ENCODE results near the gene FSTL4. TPM values are rescaled to one million over a fixed set of nuclear protein-coding genes. Genes with fewer than 3 reads are reported as not detected.

The FSTL4 gene
- total and polyA plus RNA-seq, 2 experiments from 2014 or later = 1.4 to 2.8 TPM

DNA sequence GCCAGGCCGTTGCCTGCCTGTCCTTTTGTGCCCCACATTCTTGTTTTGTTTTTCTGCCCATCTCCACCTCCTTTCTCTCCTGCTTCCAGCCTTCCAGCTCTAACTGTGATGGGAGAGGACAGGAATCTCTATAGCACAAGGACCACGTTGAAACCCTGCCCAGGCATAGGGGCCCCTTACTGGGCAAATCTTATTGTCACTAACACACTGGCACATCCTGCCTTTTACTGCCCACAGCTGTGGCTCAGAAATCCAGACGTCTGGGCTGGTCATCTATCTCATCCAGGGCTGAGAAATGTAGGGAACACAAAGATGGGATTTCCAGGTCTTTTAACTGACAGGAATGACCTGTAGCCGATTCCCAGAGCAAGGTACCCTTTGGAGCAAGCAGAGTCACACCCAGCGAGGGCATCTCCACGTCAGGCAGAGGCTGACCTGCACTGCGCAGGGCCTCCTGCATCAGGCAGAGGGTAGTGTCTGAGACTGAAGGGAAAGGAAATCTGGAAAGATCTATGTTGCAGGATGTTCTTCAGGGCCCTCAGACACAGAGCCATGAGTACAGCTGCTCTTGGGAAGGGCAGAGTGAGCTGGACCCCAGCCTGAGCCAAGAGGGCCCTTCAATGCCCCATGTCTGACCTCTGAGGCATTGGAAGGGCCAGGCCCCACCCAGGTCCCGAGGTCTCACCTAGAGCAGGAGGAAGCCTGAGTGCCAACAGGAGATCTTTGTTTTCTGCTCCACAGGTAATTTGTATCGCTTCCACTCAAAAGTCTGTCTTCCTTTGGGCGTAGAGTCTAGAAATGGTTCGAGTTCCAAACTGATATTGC is 278.8 kb downstream of the FSTL4 start (continued):
- TF ChIP-seq, protein P1, sequence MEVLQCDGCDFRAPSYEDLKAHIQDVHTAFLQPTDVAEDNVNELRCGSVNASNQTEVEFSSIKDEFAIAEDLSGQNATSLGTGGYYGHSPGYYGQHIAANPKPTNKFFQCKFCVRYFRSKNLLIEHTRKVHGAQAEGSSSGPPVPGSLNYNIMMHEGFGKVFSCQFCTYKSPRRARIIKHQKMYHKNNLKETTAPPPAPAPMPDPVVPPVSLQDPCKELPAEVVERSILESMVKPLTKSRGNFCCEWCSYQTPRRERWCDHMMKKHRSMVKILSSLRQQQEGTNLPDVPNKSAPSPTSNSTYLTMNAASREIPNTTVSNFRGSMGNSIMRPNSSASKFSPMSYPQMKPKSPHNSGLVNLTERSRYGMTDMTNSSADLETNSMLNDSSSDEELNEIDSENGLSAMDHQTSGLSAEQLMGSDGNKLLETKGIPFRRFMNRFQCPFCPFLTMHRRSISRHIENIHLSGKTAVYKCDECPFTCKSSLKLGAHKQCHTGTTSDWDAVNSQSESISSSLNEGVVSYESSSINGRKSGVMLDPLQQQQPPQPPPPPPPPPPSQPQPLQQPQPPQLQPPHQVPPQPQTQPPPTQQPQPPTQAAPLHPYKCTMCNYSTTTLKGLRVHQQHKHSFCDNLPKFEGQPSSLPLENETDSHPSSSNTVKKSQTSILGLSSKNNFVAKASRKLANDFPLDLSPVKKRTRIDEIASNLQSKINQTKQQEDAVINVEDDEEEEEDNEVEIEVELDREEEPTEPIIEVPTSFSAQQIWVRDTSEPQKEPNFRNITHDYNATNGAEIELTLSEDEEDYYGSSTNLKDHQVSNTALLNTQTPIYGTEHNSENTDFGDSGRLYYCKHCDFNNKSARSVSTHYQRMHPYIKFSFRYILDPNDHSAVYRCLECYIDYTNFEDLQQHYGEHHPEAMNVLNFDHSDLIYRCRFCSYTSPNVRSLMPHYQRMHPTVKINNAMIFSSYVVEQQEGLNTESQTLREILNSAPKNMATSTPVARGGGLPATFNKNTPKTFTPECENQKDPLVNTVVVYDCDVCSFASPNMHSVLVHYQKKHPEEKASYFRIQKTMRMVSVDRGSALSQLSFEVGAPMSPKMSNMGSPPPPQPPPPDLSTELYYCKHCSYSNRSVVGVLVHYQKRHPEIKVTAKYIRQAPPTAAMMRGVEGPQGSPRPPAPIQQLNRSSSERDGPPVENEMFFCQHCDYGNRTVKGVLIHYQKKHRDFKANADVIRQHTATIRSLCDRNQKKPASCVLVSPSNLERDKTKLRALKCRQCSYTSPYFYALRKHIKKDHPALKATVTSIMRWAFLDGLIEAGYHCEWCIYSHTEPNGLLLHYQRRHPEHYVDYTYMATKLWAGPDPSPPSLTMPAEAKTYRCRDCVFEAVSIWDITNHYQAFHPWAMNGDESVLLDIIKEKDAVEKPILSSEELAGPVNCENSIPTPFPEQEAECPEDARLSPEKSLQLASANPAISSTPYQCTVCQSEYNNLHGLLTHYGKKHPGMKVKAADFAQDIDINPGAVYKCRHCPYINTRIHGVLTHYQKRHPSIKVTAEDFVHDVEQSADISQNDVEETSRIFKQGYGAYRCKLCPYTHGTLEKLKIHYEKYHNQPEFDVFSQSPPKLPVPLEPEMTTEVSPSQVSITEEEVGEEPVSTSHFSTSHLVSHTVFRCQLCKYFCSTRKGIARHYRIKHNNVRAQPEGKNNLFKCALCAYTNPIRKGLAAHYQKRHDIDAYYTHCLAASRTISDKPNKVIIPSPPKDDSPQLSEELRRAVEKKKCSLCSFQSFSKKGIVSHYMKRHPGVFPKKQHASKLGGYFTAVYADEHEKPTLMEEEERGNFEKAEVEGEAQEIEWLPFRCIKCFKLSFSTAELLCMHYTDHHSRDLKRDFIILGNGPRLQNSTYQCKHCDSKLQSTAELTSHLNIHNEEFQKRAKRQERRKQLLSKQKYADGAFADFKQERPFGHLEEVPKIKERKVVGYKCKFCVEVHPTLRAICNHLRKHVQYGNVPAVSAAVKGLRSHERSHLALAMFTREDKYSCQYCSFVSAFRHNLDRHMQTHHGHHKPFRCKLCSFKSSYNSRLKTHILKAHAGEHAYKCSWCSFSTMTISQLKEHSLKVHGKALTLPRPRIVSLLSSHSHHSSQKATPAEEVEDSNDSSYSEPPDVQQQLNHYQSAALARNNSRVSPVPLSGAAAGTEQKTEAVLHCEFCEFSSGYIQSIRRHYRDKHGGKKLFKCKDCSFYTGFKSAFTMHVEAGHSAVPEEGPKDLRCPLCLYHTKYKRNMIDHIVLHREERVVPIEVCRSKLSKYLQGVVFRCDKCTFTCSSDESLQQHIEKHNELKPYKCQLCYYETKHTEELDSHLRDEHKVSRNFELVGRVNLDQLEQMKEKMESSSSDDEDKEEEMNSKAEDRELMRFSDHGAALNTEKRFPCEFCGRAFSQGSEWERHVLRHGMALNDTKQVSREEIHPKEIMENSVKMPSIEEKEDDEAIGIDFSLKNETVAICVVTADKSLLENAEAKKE (CRISPR knock-in tag; IDR thresholded peaks at IDR 0.05) = no peak
- TF ChIP-seq POLR2AphosphoS5 (IDR thresholded peaks at IDR 0.05; ENCODE audit: low read depth) = no peak
- TF ChIP-seq NANOG (IDR thresholded peaks at IDR 0.05; ENCODE audit: borderline replicate concordance) = no peak
- no peak for TF ChIP-seq EZH2 (IDR thresholded peaks at IDR 0.05; ENCODE audit: low read depth, unreplicated experiment)
- TF ChIP-seq STAT1 (IDR thresholded peaks at IDR 0.05; ENCODE audit: unreplicated experiment) = no peak
- TF ChIP-seq JUNB (IDR thresholded peaks at IDR 0.05; ENCODE audit: unreplicated experiment) = no peak
- no peak for TF ChIP-seq CREB1 (CRISPR knock-in tag; IDR thresholded peaks at IDR 0.05; ENCODE audit: low read depth)

DNA sequence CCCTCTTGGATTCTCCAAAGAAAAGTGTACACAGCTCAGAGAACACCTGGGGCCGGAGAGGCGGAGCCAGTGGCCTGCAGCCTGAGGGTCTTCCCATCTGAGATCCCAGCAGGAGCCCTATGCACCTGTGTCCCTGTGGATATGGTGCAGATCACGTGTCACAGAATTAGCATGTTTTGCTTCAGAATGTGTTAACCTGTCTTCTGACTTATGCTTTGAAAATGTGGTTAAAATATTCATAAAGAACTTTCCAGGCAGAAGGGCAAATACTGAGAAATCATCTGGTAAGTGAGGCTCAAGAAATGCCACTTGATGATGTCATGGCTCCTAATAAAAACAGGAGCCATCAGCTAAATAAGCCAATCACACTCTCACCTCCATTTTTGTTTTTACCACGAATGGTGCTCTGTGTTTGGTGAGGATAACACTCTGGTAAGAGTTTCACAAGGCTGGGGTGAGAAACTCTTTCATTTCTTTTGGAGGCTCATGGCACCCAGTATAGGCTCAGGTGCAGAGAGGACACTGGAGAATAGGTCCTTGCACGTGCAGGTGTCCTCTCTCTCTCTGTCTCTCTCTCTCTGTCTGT is 279.8 kb downstream of the FSTL4 start:
- Mint-ChIP-seq H3K4me1 (peaks cover 49% of the 10 kb centered on the region), H3K4me3 (no peak overlapping the region), H3K27me3 (ENCODE audit: insufficient read depth, low read depth, poor library complexity) (peaks cover 26% of the 10 kb centered on the region), H3K27ac (no peak overlapping the region), H3K36me3 (ENCODE audit: low read depth) (no peaks in the 10 kb centered on the region), H3K9me3 (no peaks in the 10 kb centered on the region)
- Histone ChIP-seq H2AFZ (no peak overlapping the region), H4K20me1 (replicated peaks; ENCODE audit: insufficient read depth) (no peaks in the 10 kb centered on the region), H3K27me3 (ENCODE audit: insufficient read depth) (no peaks in the 10 kb centered on the region), H3K36me3 (ENCODE audit: insufficient read depth) (no peaks in the 10 kb centered on the region), H3K4me2 (0 out of 2 replicates have a peak overlapping the region, but pooled peaks have one; percentile 55), H3K27ac (ENCODE audit: low read depth) (no peak overlapping the region), H3K79me2 (replicated peaks; ENCODE audit: insufficient read depth) (no peaks in the 10 kb centered on the region), H3K4me3 (no peak overlapping the region), H3F3A (replicated peaks; ENCODE audit: low read depth) (no peaks in the 10 kb centered on the region; the same call in 1 of the 2 replicates), H3K9me2 (ENCODE audit: insufficient read depth) (no peaks in the 10 kb centered on the region), H3K4me1 (ENCODE audit: insufficient read depth) (peaks cover 37% of the 10 kb centered on the region)
- DNase-seq (ENCODE audit: low spot score) (no peak), ATAC-seq (no peak)
- TF ChIP-seq, protein P2, sequence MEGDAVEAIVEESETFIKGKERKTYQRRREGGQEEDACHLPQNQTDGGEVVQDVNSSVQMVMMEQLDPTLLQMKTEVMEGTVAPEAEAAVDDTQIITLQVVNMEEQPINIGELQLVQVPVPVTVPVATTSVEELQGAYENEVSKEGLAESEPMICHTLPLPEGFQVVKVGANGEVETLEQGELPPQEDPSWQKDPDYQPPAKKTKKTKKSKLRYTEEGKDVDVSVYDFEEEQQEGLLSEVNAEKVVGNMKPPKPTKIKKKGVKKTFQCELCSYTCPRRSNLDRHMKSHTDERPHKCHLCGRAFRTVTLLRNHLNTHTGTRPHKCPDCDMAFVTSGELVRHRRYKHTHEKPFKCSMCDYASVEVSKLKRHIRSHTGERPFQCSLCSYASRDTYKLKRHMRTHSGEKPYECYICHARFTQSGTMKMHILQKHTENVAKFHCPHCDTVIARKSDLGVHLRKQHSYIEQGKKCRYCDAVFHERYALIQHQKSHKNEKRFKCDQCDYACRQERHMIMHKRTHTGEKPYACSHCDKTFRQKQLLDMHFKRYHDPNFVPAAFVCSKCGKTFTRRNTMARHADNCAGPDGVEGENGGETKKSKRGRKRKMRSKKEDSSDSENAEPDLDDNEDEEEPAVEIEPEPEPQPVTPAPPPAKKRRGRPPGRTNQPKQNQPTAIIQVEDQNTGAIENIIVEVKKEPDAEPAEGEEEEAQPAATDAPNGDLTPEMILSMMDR (conservative IDR thresholded peaks at IDR 0.05; ENCODE audit: low read depth in 2 of 2) = no peak
- TF ChIP-seq NANOG (IDR thresholded peaks at IDR 0.05; ENCODE audit: borderline replicate concordance) (no peak), STAT1 (IDR thresholded peaks at IDR 0.05; ENCODE audit: unreplicated experiment) (no peak), EZH2phosphoT487 (IDR thresholded peaks at IDR 0.05; ENCODE audit: unreplicated experiment) (no peak), CREB1 (CRISPR knock-in tag; IDR thresholded peaks at IDR 0.05; ENCODE audit: low read depth) (no peak), JUNB (IDR thresholded peaks at IDR 0.05; ENCODE audit: unreplicated experiment) (no peak), ZNF114 (CRISPR knock-in tag; IDR thresholded peaks at IDR 0.05) (no peak), EZH2 (IDR thresholded peaks at IDR 0.05; ENCODE audit: low read depth, unreplicated experiment) (no peak)
- TF ChIP-seq, protein P3, sequence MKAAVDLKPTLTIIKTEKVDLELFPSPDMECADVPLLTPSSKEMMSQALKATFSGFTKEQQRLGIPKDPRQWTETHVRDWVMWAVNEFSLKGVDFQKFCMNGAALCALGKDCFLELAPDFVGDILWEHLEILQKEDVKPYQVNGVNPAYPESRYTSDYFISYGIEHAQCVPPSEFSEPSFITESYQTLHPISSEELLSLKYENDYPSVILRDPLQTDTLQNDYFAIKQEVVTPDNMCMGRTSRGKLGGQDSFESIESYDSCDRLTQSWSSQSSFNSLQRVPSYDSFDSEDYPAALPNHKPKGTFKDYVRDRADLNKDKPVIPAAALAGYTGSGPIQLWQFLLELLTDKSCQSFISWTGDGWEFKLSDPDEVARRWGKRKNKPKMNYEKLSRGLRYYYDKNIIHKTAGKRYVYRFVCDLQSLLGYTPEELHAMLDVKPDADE (IDR thresholded peaks at IDR 0.05) = no peak
